ENCODE data around the gene UBE2E2.

Gene UBE2E2

GRCh38 chr3:23240171-23240785 is 37.2 kb downstream of the UBE2E2 start:
- Histone ChIP-seq H3K9me3 (ENCODE audit: insufficient read depth, low read depth, low read length) (no peaks in the 10 kb centered on the region), H3F3A (ENCODE audit: low read depth) (no peaks in the 10 kb centered on the region; the same call in 1 of the 2 replicates), H3K4me1 (ENCODE audit: insufficient read depth, low read length, poor library complexity, severe bottlenecking) (peaks cover 21% of the 10 kb centered on the region), H3K36me3 (ENCODE audit: insufficient read depth, low read length) (no peaks in the 10 kb centered on the region), H3K79me2 (ENCODE audit: insufficient read depth, low read length) (peaks cover 23% of the 10 kb centered on the region), H4K20me1 (ENCODE audit: insufficient read depth, low read length, poor library complexity, severe bottlenecking) (no peaks in the 10 kb centered on the region), H3K9ac (ENCODE audit: low read depth, low read length, poor library complexity, severe bottlenecking) (no peak overlapping the region), H2AFZ (ENCODE audit: low read length) (no peak overlapping the region), H3K4me2 (ENCODE audit: low read depth, low read length, poor library complexity, severe bottlenecking) (no peak overlapping the region), H3K9me2 (replicated peaks; ENCODE audit: low read depth, low read length) (no peaks in the 10 kb centered on the region), H3K27me3 (ENCODE audit: insufficient read depth, low read length, poor library complexity, severe bottlenecking) (no peaks in the 10 kb centered on the region), H3K4me3 (ENCODE audit: low read length, poor library complexity, severe bottlenecking) (no peak overlapping the region)
- TF ChIP-seq CTCF (conservative IDR thresholded peaks at IDR 0.05; ENCODE audit: low read length) (no peak; the same call in 1 of the 2 replicates), EZH2phosphoT487 (IDR thresholded peaks at IDR 0.05; ENCODE audit: borderline replicate concordance) (no peak)

GRCh38 chr3:23241256-23241655 is 38.1 kb downstream of the UBE2E2 start:
- H4K20me1 ChIP-seq (ENCODE audit: insufficient read depth, low read length, poor library complexity, severe bottlenecking) = no peaks in the 10 kb centered on the region
- no peak overlapping the region for H3K4me3 ChIP-seq (ENCODE audit: low read length, poor library complexity, severe bottlenecking)
- TF ChIP-seq EZH2phosphoT487 (IDR thresholded peaks at IDR 0.05; ENCODE audit: borderline replicate concordance) = no peak
- no peak for TF ChIP-seq CTCF (conservative IDR thresholded peaks at IDR 0.05; ENCODE audit: low read length)
- peaks cover 23% of the 10 kb centered on the region for H3K79me2 ChIP-seq (ENCODE audit: insufficient read depth, low read length)
- H3K27me3 ChIP-seq (ENCODE audit: insufficient read depth, low read length, poor library complexity, severe bottlenecking) = no peaks in the 10 kb centered on the region
- no peaks in the 10 kb centered on the region for H3K36me3 ChIP-seq (ENCODE audit: insufficient read depth, low read length)
- H3K9ac ChIP-seq (ENCODE audit: low read depth, low read length, poor library complexity, severe bottlenecking) = no peak overlapping the region
- no peaks in the 10 kb centered on the region for H3K9me3 ChIP-seq (ENCODE audit: insufficient read depth, low read depth, low read length)
- H3K9me2 ChIP-seq (replicated peaks; ENCODE audit: low read depth, low read length) = no peaks in the 10 kb centered on the region
- H3K4me2 ChIP-seq (ENCODE audit: low read depth, low read length, poor library complexity, severe bottlenecking) = no peak overlapping the region
- H3K4me1 ChIP-seq (ENCODE audit: insufficient read depth, low read length, poor library complexity, severe bottlenecking) = peaks cover 16% of the 10 kb centered on the region
- no peaks in the 10 kb centered on the region; the same call in 1 of the 2 replicates for H3F3A ChIP-seq (ENCODE audit: low read depth)
- H2AFZ ChIP-seq (ENCODE audit: low read length) = no peak overlapping the region

GRCh38 chr3:23242106-23242505 is 39.0 kb downstream of the UBE2E2 start:
- H2AFZ ChIP-seq (ENCODE audit: low read length) = no peak overlapping the region

More at GRCh38 chr3:23242106-23242505, 39.0 kb downstream of the UBE2E2 start:
- Histone ChIP-seq H3K4me2 (ENCODE audit: low read depth, low read length, poor library complexity, severe bottlenecking) (no peak overlapping the region), H3F3A (ENCODE audit: low read depth) (no peaks in the 10 kb centered on the region; the same call in 1 of the 2 replicates), H3K4me3 (ENCODE audit: low read length, poor library complexity, severe bottlenecking) (no peak overlapping the region), H3K27me3 (ENCODE audit: insufficient read depth, low read length, poor library complexity, severe bottlenecking) (no peaks in the 10 kb centered on the region), H3K9me2 (replicated peaks; ENCODE audit: low read depth, low read length) (no peaks in the 10 kb centered on the region), H3K9me3 (ENCODE audit: insufficient read depth, low read depth, low read length) (no peaks in the 10 kb centered on the region), H4K20me1 (ENCODE audit: insufficient read depth, low read length, poor library complexity, severe bottlenecking) (no peaks in the 10 kb centered on the region), H3K36me3 (ENCODE audit: insufficient read depth, low read length) (no peaks in the 10 kb centered on the region), H3K79me2 (ENCODE audit: insufficient read depth, low read length) (peaks cover 28% of the 10 kb centered on the region), H3K4me1 (ENCODE audit: insufficient read depth, low read length, poor library complexity, severe bottlenecking) (peaks cover 8% of the 10 kb centered on the region), H3K9ac (ENCODE audit: low read depth, low read length, poor library complexity, severe bottlenecking) (no peak overlapping the region)
- no peak for TF ChIP-seq CTCF (conservative IDR thresholded peaks at IDR 0.05; ENCODE audit: low read length)
- no peak for TF ChIP-seq EZH2phosphoT487 (IDR thresholded peaks at IDR 0.05; ENCODE audit: borderline replicate concordance)
